HepG2 (cell line): ENCODE measurements around the gene OR4B1. TPM values are rescaled to one million over a fixed set of nuclear protein-coding genes. Genes with fewer than 3 reads are reported as not detected.

ENCODE experiments used
- ATAC-seq: fragments of 200-7000 bp; cut with Tn5 transposase; 3 replicates; pipeline ENCODE4 v1.9.1; 2020; ENCODE audit warnings: mild to moderate bottlenecking, moderate library complexity
- BruUV-seq: library from RNA; stranded (reverse); fragments of 400-500 nt; replicated peaks from 2 replicates; lab custom pipeline; 2021; lab: Mats Ljungman, UMichigan
- CTCF ChIA-PET: fragments of 300-600 bp; formaldehyde crosslinking; extraction: SDS; loops from one replicate; lab custom pipeline; 2021; ENCODE audit warnings: low total read pairs, inconsistent platforms, low intra/inter-chr PET ratio; lab: Yijun Ruan, JAX
- POLR2A ChIA-PET: fragments of 350-600 bp; sonication (Branson Sonifier 250); formaldehyde crosslinking; loops from one replicate; lab custom pipeline; 2020; ENCODE audit warnings: antibody characterized with exemption, inconsistent platforms; lab: Yijun Ruan, JAX
- DNase-seq: peaks from one replicate; pipeline ENCODE4 v3.0.0-alpha.2; 2015; ENCODE audit warnings: low spot score
- FAIRE-seq: peaks from 3 replicates; lab custom pipeline; 2011; peaks lifted over from hg19 to GRCh38; lab: Jason Lieb, UNC
- H2AFZ ChIP-seq: one replicate; pipeline ENCODE4 v1.6.1; 2011; ENCODE audit warnings: low read length, inconsistent platforms
- H3K27ac ChIP-seq: fragments of 300-600 bp; 3 replicates; pipeline ENCODE4 v1.8.0; 2011; ENCODE audit warnings: mixed run types, mild to moderate bottlenecking, mixed read lengths, low read length, inconsistent platforms; ENCODE audit not compliant: insufficient read depth; ENCODE audit errors: extremely low read length
- H3K27me3 ChIP-seq, 2 experiments: fragments of 200-600 bp in 1 of 2; 2 replicates in 1 of 2; 3 replicates in 1 of 2; pipeline versions ENCODE4 v1.6.0 to v1.8.0; 2011; ENCODE audit warnings: low read length in 2 of 2, mild to moderate bottlenecking in 2 of 2, moderate library complexity in 2 of 2, inconsistent platforms in 1 of 2; ENCODE audit not compliant: insufficient read depth in 2 of 2, control insufficient read depth in 1 of 2
- H3K36me3 ChIP-seq, 2 experiments: fragments of 200-600 bp in 1 of 2; replicated peaks in 1 of 2; 2 replicates in 1 of 2; 3 replicates in 1 of 2; pipeline versions ENCODE4 v1.5.1 to v1.8.0; 2011; ENCODE audit warnings: low read length in 2 of 2, inconsistent platforms in 1 of 2; ENCODE audit not compliant: insufficient read depth in 2 of 2, control insufficient read depth in 1 of 2
- H3K4me1 ChIP-seq: 2 replicates; pipeline ENCODE4 v1.5.1; 2012; ENCODE audit warnings: low read length, inconsistent platforms; ENCODE audit not compliant: insufficient read depth
- H3K4me2 ChIP-seq: 2 replicates; pipeline ENCODE4 v1.6.0; 2011; ENCODE audit warnings: low read depth, low read length, inconsistent platforms
- H3K4me3 ChIP-seq, 3 experiments: fragments of 200-600 bp in 1 of 3; sonication (generic), shearing (Covaris generic) in 1 of 3; replicated peaks in 1 of 3; 2 replicates each; pipeline ENCODE4 v1.5.1; 2011 to 2016; ENCODE audit warnings: low read length in 3 of 3, inconsistent platforms in 2 of 3, low read depth in 2 of 3, mild to moderate bottlenecking in 2 of 3, control low read depth in 1 of 3, mixed read lengths in 1 of 3; ENCODE audit not compliant: insufficient read depth in 1 of 3
- H3K79me2 ChIP-seq: one replicate; pipeline ENCODE4 v1.6.1; 2011; ENCODE audit warnings: low read length, inconsistent platforms; ENCODE audit not compliant: insufficient read depth
- H3K9ac ChIP-seq: 2 replicates; pipeline ENCODE4 v1.6.0; 2011; ENCODE audit warnings: mild to moderate bottlenecking, low read depth, low read length, inconsistent platforms; ENCODE audit not compliant: insufficient read depth
- H3K9me3 ChIP-seq: 2 replicates; pipeline ENCODE4 v1.5.1; 2012; ENCODE audit warnings: mild to moderate bottlenecking, low read length
- H4K20me1 ChIP-seq: 2 replicates; pipeline ENCODE4 v1.6.0; 2011; ENCODE audit warnings: inconsistent platforms, mild to moderate bottlenecking, low read length, moderate library complexity; ENCODE audit not compliant: insufficient read depth
- GABPB1 ChIP-seq: IDR thresholded peaks from 2 replicates; pipeline ENCODE4 v1.6.1; 2016; ENCODE audit warnings: mild to moderate bottlenecking, missing genetic modification reagents, moderate library complexity, missing compliant biosample characterization
- SP4 ChIP-seq: sonication (generic); formaldehyde crosslinking; IDR thresholded peaks from 2 replicates; pipeline ENCODE4 v1.8.1; 2023; ENCODE audit warnings: mild to moderate bottlenecking, missing genetic modification reagents
- ZFP90 ChIP-seq: sonication (generic); formaldehyde crosslinking; IDR thresholded peaks from 2 replicates; pipeline ENCODE4 v1.8.0; 2022; ENCODE audit warnings: missing genetic modification reagents, mild to moderate bottlenecking, inconsistent platforms, borderline replicate concordance
- ZNF530 ChIP-seq: sonication (generic); formaldehyde crosslinking; IDR thresholded peaks from 2 replicates; pipeline ENCODE4 v1.5.0; 2020; ENCODE audit warnings: low read depth, mild to moderate bottlenecking, missing genetic modification reagents
- ZNF569 ChIP-seq: sonication (generic); formaldehyde crosslinking; IDR thresholded peaks from 2 replicates; pipeline ENCODE4 v1.5.0; 2020; ENCODE audit warnings: mild to moderate bottlenecking, missing genetic modification reagents, moderate library complexity, borderline replicate concordance
- ZNF615 ChIP-seq: sonication (generic); formaldehyde crosslinking; IDR thresholded peaks from 2 replicates; pipeline ENCODE4 v1.5.0; 2020; ENCODE audit warnings: mild to moderate bottlenecking, missing genetic modification reagents, borderline replicate concordance
- WGBS: methylation state at CpG from one replicate; pipeline ENCODE4 v1.1.6; 2017; ENCODE audit warnings: low lambda C conversion rate; 5-methylcytosine and 5-hydroxymethylcytosine counted together
- in situ Hi-C: cut with HindIII; loops from 2 replicates; pipeline ENCODE4 v1.10.0; 2017; ENCODE audit warnings: low pct_unique_long_range_greater_than_20kb; ENCODE audit not compliant: extremely low pct_ligation_motif_present
- intact Hi-C: fragments of 100-400 bp; cut with micrococcal nuclease; formaldehyde crosslinking; loops from one replicate; pipeline ENCODE4 v1.10.0; 2022; ENCODE audit not compliant: unreplicated experiment
- polyA plus RNA-seq, 8 experiments: library from polyadenylated mRNA; depleted of rRNA in 3 of 8; stranded (reverse) in 7 of 8; unstranded in 1 of 8; fragments of >200 nt; fragmentation: Illumina TruSeq in 4 of 8; extraction: Trizol in 4 of 8; gene quantifications; 2 replicates each; pipeline versions ENCODE4 v1.2.1 to v1.2.3, GENCODE V29; 2011 to 2016; ENCODE audit warnings: low read depth in 4 of 8, missing spikeins in 1 of 8, mixed read lengths in 1 of 8; ENCODE audit not compliant: insufficient read depth in 1 of 8
- total RNA-seq, 5 experiments: library from RNA; depleted of rRNA; stranded (reverse); fragments of >200 nt; fragmentation: Illumina TruSeq; extraction: Trizol; gene quantifications; 2 replicates each; pipeline ENCODE4 v1.2.3, GENCODE V29; 2016; ENCODE audit warnings: low read depth in 1 of 5
- TF ChIP-seq, protein P1 (sequence below): fragments of 450-650 bp; IDR thresholded peaks from 2 replicates; pipeline ENCODE4 v1.6.1; 2016
- TF ChIP-seq, protein P2 (sequence below): sonication (generic); formaldehyde crosslinking; IDR thresholded peaks from 2 replicates; pipeline ENCODE4 v1.9.0; 2021; ENCODE audit warnings: mild to moderate bottlenecking, missing genetic modification reagents
- TF ChIP-seq, protein P3 (sequence below): sonication (generic); formaldehyde crosslinking; IDR thresholded peaks from 2 replicates; pipeline ENCODE4 v1.4.0; 2020; ENCODE audit warnings: missing genetic modification reagents, mild to moderate bottlenecking, borderline replicate concordance

Gene OR4B1
- total and polyA plus RNA-seq, 2 of the 13 experiments (the other 11 are each of a cell fraction or from before 2014, with no cell fraction given), result not detected

GRCh38 chr11:48170241-48171233 is 46.1 kb upstream of the OR4B1 start:
- Histone ChIP-seq H2AFZ (no peak overlapping the region), H3K36me3 (no peaks in the 10 kb centered on the region), H3K4me2 (no peak overlapping the region), H3K27me3 (no peaks in the 10 kb centered on the region), H3K9ac (no peak overlapping the region), H3K27ac (no peak overlapping the region), H3K4me3 (no peak overlapping the region), H3K9me3 (no peaks in the 10 kb centered on the region), H3K79me2 (no peaks in the 10 kb centered on the region), H3K4me1 (no peaks in the 10 kb centered on the region), H4K20me1 (no peaks in the 10 kb centered on the region)
- DNase-seq (no peak), FAIRE-seq (no peak), ATAC-seq (no peak)
- 48% methylated on average over 9 of the region's 10 CpGs for WGBS
- BruUV-seq, result no TSS peak
- ChIA-PET CTCF (no interaction called here), POLR2A (no interaction called here)
- intact Hi-C loops, result loop anchor here (10.0 kb wide), 1 partner anchor 1354 kb away; no protein-coding TSS in a partner anchor
- in situ Hi-C loops, result no loop called here
- TF ChIP-seq GABPB1 (CRISPR knock-in tag) (no peak), ZNF530 (CRISPR knock-in tag) (no peak), SP4 (CRISPR knock-in tag) (no peak), ZNF569 (no peak), ZFP90 (CRISPR knock-in tag) (no peak), ZNF615 (CRISPR knock-in tag) (no peak)
- TF ChIP-seq, protein P1, sequence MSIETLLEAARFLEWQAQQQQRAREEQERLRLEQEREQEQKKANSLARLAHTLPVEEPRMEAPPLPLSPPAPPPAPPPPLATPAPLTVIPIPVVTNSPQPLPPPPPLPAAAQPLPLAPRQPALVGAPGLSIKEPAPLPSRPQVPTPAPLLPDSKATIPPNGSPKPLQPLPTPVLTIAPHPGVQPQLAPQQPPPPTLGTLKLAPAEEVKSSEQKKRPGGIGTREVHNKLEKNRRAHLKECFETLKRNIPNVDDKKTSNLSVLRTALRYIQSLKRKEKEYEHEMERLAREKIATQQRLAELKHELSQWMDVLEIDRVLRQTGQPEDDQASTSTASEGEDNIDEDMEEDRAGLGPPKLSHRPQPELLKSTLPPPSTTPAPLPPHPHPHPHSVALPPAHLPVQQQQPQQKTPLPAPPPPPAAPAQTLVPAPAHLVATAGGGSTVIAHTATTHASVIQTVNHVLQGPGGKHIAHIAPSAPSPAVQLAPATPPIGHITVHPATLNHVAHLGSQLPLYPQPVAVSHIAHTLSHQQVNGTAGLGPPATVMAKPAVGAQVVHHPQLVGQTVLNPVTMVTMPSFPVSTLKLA, result no peak
- TF ChIP-seq, protein P2, sequence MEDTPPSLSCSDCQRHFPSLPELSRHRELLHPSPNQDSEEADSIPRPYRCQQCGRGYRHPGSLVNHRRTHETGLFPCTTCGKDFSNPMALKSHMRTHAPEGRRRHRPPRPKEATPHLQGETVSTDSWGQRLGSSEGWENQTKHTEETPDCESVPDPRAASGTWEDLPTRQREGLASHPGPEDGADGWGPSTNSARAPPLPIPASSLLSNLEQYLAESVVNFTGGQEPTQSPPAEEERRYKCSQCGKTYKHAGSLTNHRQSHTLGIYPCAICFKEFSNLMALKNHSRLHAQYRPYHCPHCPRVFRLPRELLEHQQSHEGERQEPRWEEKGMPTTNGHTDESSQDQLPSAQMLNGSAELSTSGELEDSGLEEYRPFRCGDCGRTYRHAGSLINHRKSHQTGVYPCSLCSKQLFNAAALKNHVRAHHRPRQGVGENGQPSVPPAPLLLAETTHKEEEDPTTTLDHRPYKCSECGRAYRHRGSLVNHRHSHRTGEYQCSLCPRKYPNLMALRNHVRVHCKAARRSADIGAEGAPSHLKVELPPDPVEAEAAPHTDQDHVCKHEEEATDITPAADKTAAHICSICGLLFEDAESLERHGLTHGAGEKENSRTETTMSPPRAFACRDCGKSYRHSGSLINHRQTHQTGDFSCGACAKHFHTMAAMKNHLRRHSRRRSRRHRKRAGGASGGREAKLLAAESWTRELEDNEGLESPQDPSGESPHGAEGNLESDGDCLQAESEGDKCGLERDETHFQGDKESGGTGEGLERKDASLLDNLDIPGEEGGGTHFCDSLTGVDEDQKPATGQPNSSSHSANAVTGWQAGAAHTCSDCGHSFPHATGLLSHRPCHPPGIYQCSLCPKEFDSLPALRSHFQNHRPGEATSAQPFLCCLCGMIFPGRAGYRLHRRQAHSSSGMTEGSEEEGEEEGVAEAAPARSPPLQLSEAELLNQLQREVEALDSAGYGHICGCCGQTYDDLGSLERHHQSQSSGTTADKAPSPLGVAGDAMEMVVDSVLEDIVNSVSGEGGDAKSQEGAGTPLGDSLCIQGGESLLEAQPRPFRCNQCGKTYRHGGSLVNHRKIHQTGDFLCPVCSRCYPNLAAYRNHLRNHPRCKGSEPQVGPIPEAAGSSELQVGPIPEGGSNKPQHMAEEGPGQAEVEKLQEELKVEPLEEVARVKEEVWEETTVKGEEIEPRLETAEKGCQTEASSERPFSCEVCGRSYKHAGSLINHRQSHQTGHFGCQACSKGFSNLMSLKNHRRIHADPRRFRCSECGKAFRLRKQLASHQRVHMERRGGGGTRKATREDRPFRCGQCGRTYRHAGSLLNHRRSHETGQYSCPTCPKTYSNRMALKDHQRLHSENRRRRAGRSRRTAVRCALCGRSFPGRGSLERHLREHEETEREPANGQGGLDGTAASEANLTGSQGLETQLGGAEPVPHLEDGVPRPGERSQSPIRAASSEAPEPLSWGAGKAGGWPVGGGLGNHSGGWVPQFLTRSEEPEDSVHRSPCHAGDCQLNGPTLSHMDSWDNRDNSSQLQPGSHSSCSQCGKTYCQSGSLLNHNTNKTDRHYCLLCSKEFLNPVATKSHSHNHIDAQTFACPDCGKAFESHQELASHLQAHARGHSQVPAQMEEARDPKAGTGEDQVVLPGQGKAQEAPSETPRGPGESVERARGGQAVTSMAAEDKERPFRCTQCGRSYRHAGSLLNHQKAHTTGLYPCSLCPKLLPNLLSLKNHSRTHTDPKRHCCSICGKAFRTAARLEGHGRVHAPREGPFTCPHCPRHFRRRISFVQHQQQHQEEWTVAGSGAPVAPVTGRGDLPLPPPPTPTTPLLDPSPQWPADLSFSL (CRISPR knock-in tag), result no peak
- TF ChIP-seq, protein P3, sequence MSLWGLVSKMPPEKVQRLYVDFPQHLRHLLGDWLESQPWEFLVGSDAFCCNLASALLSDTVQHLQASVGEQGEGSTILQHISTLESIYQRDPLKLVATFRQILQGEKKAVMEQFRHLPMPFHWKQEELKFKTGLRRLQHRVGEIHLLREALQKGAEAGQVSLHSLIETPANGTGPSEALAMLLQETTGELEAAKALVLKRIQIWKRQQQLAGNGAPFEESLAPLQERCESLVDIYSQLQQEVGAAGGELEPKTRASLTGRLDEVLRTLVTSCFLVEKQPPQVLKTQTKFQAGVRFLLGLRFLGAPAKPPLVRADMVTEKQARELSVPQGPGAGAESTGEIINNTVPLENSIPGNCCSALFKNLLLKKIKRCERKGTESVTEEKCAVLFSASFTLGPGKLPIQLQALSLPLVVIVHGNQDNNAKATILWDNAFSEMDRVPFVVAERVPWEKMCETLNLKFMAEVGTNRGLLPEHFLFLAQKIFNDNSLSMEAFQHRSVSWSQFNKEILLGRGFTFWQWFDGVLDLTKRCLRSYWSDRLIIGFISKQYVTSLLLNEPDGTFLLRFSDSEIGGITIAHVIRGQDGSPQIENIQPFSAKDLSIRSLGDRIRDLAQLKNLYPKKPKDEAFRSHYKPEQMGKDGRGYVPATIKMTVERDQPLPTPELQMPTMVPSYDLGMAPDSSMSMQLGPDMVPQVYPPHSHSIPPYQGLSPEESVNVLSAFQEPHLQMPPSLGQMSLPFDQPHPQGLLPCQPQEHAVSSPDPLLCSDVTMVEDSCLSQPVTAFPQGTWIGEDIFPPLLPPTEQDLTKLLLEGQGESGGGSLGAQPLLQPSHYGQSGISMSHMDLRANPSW, result no peak
